SW480 (cell line): Measurements from ENCODE around the gene MKRN3.

Source experiments
- DNase-seq: peaks from one replicate; pipeline ENCODE4 v3.0.0-alpha.2; 2016; ENCODE audit warnings: low spot score

The MKRN3 gene

DNA sequence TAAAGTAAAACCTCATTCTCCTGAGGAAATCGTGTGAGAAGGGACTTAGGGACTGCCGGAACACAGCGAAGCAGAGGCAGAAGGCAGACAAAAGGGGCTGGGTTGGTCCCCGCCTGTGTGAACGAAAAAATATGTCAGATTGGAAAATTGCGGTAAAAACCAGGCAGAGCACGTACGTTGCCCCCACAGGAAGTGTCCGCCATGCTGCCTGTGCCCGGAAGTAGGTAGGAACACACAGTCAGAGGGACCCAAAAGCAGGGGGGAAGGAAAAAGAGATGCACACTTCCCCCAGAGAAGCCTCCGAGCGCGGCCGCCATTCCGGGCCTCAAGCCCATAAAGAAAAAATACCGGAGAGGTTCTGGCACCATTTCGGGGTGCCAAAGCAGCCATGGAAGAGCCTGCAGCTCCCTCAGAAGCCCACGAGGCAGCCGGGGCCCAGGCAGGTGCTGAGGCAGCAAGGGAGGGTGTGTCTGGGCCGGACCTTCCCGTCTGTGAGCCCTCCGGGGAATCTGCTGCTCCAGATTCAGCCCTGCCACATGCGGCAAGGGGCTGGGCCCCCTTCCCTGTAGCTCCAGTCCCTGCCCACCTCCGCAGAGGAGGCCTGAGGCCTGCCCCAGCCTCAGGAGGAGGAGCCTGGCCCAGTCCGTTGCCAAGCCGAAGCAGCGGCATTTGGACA, at the start of gene MKRN3:
MKRN3 (plus strand) TSS at position 280 of the 676 bp plus-strand sequence; CDS start at position 389, 109 bp downstream.
- DNase-seq, result peak; percentile 19

DNA sequence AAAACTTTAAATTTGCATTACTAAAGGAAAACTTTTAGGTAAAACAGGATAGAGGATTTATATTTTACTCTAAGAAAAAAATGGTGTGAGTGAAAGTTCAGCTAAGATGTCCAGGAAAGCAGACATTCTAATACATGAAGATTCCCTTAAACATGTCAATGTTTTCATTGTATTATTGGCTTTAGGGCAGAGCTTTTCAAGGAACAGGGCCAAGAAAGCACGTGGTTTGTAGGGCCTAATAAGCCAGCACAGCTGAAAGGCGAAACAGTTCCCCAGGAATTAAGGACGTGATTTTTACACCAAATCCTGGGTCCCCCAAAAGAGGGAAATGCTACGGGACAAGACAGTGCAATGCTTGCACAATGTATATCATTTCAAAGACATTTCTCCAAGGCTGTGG, 48.6 kb upstream of the MKRN3 start:
- no peak for DNase-seq

DNA sequence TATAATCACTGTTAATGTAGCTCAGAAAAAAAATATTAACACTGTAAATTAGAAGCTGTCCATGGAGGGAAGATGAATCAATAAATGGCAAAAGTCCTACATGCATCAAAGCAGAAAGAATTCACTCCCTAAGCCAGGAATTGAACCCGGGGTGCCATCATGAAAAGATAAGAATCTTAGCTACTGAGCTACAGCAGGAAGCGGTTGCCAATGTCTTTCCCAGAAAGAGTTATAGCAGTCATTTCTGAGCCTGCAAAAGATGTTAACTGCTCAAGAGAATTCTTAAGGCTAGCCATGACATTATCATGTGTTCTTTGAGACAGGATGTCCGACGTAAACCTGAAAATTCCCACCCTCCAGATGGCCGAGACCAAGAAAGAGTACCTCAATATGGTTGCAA, 47.4 kb upstream of the MKRN3 start:
- DNase-seq, result no peak

- no peak for DNase-seq
Observed at GRCh38 chr15:23524816-23525215, 40.7 kb upstream of the MKRN3 start.

GRCh38 chr15:23529891-23530290, 35.6 kb upstream of the MKRN3 start:
- DNase-seq, result no peak

GRCh38 chr15:23532024-23532423, 33.5 kb upstream of the MKRN3 start:
- no peak for DNase-seq

DNA sequence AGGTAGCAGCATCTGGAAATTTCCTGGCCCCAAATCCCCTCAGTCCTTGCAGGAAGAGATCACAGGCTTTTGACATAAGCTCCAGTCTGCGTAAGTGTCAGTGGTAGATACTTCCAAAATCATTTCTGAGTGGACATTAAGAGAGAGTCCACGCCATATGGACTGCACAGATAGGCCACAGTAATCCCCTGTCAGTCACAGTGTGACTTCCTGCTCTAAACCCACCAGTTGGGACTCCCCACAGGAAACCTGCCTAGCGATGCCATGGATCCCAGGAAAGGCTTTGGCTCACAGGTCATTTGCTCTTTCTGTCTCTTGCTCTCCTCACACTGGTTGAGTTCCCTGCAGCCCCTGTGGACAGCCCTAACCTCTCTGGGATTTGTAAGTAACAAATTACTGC, 28.8 kb upstream of the MKRN3 start:
- DNase-seq, result no peak

DNA sequence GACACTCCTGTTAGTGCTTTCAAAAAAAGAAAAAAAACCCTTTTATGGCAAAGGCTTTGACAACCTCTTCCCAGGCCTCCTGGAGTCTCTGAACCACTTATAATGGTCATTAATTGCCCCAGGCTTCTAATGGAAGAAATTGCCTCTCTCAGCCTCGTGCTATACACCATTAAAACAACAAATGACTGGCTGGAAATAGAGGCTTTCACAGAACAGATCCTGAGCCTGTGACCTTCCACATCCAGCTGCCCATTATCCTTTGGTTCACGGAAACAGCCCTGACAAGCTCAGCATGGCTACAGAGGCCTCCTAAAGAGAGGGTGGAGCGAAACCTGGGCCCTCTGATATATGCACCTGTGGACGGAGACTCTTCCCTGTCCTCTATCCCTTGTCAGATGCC, 26.8 kb upstream of the MKRN3 start:
- DNase-seq, result no peak

GRCh38 chr15:23539892-23540291, 25.6 kb upstream of the MKRN3 start:
- no peak for DNase-seq

DNA sequence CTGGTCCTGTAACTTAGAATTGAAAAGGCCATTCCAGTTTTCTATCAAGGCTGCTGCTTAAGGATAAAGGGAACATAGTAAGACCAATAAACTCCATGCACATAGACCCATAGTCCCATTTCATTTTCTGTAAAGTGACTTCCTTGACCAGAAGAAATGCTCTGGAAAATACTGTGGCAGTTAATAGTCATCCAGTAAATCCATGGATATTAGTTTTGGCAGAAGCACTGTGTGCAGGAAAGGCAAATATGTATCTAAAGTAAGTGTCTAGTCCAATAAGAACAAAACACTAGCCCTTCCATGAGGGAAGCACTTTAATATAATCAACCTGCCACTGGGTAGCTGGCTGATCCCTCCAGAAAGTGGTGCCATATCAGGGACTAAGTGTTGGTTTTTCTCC, 19.3 kb upstream of the MKRN3 start:
- DNase-seq, result no peak

GRCh38 chr15:23548071-23548470, 17.4 kb upstream of the MKRN3 start:
- no peak for DNase-seq

DNA sequence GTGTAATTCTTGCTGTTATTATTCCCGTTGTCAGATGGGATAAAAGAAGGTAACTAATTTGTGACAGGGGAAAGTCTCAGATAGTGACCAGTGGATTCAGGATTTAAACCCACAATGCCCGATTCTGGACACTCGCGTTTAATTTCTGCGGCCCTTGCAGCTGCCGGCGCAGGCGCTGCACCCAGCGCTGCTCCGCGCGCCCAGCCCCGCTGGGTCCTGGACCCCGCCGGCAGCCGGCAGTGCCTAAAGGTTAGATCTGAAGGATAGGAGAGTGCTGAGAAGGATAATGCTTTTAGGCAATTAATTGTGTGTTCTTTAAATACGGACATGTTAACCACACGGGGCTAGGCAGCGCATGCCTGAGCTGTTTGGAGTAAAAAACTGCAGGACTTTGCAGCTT, 3.6 kb upstream of the MKRN3 start:
- DNase-seq, result no peak

DNA sequence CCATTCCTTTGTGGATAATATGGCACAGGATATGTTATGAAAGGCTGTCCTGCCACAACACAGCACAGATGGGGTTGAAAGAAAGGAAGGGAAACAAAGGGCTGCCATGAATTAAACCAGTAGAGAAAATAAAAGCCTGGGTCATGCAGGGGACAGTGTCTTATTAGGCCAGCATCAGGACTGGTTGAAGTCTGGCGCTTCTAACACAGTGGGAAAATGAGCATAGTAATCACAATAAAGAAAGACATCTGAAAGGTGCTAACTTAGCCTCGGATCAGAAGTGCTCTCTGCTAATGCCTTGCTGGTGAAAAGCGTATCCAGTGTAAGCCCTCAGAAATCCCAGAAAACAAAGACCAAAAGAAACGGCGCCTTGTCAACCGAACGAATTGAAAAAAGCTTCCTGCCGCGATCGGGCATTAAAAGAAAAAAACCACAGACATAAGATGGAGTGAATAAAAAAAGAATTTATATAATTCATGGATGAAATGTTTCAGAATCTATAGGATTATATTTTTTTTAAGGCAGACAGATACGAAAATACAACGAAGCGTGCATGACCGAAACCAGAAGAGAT, 566 bp upstream of the MKRN3 start:
- no peak for DNase-seq

GRCh38 chr15:23566071-23566554, 639 bp downstream of the MKRN3 start:
- no peak for DNase-seq

DNA sequence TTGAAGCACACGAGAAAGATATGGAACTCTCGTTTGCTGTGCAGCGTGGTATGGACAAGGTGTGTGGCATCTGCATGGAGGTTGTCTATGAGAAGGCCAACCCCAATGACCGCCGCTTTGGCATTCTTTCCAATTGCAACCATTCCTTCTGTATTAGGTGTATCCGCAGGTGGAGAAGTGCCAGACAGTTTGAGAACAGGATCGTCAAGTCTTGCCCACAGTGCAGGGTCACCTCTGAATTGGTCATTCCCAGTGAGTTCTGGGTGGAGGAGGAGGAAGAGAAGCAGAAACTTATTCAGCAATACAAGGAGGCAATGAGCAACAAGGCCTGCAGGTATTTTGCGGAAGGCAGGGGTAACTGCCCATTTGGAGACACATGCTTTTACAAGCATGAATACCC, 1.2 kb downstream of the MKRN3 start:
- DNase-seq, result no peak

DNA sequence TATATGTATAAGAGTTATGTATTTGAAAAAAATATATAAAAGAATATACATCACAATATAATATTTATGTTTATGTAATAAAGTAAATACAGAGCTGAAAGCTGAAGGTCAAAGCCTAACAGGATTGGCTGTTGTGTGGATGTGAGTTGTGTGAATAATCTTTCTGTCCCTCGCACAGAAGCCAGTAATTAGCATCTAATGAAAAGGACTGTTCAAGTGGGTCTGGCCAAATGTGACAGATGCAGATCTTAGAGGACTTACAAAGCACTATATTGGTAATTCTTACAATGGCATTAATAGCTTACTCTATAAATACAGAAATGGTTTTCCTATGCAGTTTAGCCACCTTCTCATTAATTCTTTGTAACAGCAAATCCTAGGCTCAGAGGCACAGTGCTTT, 2.4 kb downstream of the MKRN3 start:
- no peak for DNase-seq

DNA sequence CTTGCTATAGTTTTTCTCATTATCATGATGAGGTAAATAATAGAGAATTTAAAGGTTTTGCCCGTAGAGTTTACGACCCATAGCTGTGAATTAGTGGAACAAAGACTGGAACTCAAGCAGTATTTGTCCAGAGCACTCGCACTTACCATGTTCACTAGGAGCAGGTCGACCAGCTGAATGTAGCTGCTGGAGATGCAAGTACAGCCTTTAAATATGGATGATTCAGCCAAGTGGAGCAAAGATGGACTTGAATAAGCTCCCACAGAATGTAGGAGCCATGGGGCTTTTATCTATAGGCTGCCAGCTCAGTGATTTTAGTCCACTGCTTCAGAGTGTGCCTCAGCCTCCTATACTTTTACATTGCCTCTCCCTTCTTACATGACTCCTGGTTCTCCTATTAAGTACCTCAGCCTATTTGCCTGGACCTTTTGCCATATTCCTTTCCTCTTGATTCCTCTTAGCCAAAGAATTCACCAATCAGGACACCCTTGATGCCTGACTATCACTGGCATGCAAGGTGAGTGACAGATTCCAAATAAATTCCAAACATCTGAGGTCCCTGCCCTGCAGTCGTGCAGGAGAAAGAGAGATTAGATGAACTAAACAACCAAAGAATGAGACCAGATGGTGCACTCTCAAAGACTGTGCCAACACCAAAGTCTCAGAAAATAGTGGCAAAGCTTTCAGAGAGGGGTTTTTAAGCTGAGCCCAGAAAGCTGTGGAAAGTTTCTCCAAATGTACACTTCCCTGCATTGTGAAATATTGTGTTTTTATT, 3.9 kb downstream of the MKRN3 start:
- DNase-seq, result no peak

DNA sequence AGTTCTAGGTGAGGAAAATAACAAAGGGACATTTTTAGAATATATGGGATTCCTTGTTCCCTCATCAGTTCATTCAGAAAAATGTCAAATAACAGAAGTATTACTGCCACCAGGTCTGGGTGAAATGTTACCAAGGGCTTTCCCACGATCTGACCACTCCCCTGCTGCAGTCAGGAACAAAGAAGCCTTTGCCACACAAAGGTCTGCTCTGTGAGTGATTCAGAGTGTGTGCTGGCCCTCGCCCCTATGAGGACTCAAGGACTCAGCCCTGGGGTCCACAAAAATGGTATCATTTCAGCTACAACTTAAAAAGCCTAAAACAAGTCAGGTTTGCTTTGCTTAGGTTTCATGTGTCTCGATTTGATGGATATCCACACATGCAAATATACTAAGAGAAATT, 5.0 kb downstream of the MKRN3 start:
- peak; percentile 60 for DNase-seq

DNA sequence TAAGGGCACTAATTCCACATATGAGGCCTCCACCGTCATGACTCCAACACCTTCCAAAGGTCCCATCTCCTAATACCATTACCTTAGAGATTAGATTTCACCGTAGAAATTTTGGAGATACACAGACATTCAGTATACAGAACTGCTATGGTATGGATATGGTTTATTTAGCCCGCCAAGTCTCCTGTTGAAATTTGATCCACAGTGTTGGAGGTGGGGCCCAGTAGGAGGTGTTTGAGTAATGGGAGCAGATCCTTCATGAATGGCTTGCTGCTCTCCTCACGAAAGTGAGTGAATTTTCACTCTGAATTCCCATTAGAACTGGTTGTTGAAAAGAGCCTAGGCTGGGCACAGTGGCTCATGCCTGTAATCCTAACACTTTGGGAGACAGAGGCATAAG, 7.4 kb downstream of the MKRN3 start:
- DNase-seq, result no peak

DNA sequence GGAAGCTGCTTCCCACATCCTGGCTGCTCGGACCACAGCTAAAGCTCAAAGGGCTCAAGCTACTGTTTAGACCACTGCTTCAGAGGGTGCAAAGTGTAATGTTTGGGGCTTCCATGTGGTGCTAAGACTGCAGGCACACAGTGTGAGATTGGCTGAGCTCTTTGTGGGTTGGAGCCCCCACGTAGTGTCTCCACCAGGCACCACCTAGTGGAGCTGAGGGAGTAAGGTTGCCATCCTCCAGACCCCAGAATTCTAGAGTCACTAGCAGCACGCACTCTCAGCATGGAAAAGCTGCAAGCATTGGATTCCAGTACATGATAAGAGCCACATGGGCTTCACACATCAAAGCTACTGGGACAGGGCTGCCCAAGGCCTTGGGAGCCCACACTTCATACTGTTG, 9.3 kb downstream of the MKRN3 start:
- DNase-seq, result no peak

DNA sequence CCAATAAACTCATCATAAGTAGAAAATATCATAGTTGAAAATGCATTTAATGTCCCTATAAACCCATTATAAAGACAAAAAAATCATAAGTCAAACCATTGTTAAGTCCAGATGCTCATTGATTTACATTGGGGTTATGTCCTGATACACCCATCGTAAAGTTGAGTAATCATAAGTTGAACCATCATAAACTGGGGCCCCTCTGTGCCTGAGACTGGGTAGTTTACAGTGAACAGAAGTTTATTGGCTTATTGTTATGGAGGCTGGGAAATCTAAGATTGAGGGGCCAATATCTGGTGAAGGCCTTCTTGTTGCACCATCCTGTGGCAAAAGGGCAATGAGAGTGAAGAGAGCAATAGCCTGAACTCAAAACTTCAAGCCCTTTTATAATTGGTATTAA, 10.6 kb downstream of the MKRN3 start:
- DNase-seq, result no peak

GRCh38 chr15:23578521-23579150, 13.2 kb downstream of the MKRN3 start:
- DNase-seq, result no peak

- no peak for DNase-seq
Observed at GRCh38 chr15:23588268-23588667, 22.8 kb downstream of the MKRN3 start.
